Activated CD8-positive, alpha-beta memory T cell treated with anti-CD3 and anti-CD28 coated beads, Interleukin-2, amount 50 U/mL, for 4 hours (primary cell): Measurements from ENCODE around the gene TMEM91.
"Not testable (repeated sequence)": the region's sequence is repeated elsewhere in the genome, so short reads cannot be mapped to it uniquely, and the experiment has no call there.

ENCODE experiments used
- DNase-seq: peaks from one replicate; pipeline ENCODE4 v3.0.0-alpha.2; 2020

TMEM91 gene

GRCh38 chr19:41376241-41376997 is at the start of gene TMEM91:
TMEM91 (plus strand) TSS chr19:41376533; CDS start chr19:41378310, 1,777 bp downstream.
- no peak for DNase-seq

DNA sequence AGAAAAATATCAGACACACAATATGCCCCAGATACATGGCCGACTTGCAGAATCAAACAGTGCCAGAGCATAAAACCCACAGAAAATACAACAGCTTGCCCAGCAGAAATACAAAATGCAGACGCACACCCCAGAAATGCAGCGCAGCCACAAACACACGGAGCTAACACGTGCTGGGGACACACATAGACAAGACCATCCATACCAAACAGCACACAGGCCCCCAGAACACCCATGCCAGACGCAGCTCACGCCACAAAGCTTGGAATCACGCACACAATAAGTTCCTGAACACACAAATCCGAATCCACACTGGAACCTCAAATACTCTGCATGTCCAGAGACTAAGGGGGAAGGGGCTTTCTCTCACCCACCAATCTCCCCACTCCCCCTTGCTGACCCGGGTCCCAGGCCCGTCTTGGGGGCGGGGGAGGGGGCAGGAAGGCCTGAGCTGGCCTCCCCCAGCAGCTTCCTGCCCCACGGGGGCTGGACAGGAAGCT is 49.2 kb upstream of the TMEM91 start:
- no peak for DNase-seq

DNA sequence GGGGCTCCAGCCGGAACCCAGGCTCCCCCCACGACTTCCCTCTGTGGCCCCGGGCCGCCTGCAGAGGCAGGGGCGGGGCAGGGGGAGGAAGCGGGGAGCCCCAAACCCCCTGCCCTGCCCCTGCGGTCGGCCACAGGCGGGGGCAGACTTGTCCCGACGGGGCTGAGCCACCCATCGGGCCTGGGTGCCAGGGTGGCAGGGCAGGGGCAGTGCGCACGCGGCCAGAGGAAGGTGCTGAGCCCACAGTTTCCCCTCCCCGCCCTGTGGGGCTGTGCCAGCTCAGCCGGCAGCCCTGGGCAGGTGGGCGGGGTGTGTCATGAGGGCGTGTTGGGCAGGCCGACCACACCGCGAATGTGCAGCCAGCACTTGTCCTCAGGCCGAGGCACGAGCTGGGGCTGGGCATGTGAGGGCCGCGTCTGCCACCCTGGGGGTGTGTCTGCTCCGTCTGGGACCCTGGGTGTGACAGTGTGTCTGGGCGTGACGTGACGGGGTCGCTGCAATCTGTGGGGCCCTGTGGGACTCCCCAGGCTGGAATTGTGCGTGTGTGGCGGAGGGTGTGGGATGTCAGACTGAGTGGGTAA is 48.7 kb upstream of the TMEM91 start:
- peak; percentile 87 for DNase-seq

DNA sequence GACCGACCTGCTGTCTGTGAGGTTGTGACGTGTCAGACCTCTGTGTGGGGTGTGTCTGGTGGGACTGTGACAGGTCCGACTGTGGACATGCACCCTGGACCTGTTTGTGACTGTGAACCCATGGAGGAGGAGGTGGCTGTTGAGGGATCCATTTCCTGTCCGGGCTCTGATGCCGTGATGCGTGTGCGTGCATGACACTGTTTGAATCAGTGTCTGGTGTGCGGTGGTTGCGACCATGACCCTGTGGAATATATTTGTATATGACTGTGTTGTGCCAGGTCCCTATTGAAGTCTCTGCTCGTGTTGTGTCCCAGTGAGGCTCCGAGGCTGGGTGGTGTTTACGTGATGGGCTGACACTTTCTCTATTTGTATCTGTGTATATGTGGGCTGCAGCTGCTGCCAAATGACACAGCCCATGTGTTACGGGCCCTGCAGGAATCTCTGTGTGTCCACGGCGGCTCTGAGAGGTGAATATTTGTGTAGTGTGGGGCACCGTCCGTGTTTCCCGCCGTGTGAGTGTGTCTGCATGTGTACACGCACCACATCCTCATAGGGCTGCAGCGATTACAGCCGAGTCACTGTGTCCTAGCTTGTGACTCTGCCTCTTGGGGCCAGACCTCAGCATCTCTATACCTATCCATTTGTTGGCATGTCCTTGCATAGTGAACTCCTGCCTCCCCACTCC is 48.0 kb upstream of the TMEM91 start:
- no peak for DNase-seq

DNA sequence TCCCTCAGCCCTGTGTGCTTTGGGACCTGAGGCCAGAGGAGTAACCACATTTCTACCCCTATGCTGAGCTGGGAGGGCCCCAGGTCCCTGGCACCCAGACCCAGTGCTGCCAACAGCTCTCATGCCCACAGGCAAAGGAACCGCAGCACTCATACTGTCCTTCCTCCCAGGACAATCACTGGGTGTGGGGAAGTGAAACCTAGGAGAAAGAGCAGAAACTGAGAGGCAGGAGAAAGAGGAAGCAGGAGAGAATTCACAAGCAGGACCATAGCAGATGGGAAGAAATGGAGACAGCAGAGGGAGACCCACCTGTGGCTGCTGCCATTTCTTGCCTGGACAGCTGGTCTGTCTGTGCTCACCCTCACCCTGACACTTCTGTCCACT is 47.5 kb upstream of the TMEM91 start:
- no peak for DNase-seq

- no peak for DNase-seq
These were observed 45.9 kb upstream of the TMEM91 start for GRCh38 chr19:41330481-41330880.

GRCh38 chr19:41330946-41331678 is 45.2 kb upstream of the TMEM91 start:
- no peak for DNase-seq

- no peak for DNase-seq
These were observed 44.3 kb upstream of the TMEM91 start for GRCh38 chr19:41332000-41332399.

- DNase-seq = no peak
These were observed 43.9 kb upstream of the TMEM91 start for GRCh38 chr19:41332468-41332867.

- DNase-seq = no peak
These were observed 41.5 kb upstream of the TMEM91 start for GRCh38 chr19:41334793-41335192.

DNA sequence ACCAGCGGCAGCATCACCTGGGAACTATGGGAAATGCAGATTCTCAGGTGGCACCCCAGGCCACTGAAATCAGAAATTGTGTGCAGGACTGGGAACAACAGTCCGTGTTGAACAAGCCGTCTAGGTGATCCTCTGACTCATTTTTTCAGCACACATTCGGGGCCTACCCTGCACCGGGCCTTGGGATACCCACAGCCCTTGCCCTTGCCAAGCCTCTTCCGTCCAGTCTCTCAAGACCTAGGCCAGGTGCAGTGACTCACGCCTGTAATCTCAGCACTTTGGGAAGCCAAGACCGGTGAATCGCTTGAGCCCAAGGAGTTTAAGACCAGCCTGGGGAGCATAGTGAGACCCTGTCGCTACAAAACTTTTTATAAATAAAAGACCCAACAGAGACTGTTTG is 40.9 kb upstream of the TMEM91 start:
- DNase-seq = no peak

DNA sequence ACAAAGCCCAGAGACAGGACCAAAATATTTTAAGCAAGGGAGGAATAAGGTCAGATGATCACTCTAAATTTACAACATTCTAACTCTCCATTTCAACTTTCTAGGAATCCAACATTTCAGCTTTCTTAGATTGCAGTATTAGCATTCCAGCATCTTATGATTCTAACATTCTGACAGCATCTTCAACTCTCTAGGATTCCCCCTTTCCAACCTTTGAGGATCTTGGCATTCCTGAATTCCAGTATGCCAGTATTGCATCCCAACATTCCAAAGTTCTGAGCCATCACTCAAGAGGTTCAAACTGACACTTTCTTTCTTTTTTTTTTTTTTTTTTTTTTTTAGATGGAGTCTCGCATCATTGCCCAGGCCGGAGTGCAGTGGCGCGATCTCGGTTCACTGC is 36.4 kb upstream of the TMEM91 start:
- no peak for DNase-seq

- no peak for DNase-seq
These were observed 34.5 kb upstream of the TMEM91 start for GRCh38 chr19:41341669-41342490.

DNA sequence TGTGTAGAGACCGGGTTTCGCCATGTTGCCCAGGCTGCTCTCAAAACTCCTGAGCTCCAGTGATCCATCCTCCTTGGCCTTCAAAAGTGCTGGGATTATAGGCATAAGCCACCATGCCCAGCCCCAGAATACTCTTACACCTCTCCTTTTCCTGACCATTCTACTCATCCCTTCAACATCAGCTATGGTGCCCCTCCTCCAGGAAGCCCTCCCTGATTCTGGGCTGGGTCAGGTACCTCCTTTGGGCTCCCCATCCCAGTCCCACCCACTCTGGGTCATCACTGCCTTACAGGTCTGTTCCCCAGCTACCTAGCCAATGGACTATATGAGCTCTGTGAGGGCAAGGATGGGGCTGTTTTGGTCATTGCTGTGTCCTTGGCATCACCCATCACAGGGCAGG is 32.2 kb upstream of the TMEM91 start:
- DNase-seq = no peak

DNA sequence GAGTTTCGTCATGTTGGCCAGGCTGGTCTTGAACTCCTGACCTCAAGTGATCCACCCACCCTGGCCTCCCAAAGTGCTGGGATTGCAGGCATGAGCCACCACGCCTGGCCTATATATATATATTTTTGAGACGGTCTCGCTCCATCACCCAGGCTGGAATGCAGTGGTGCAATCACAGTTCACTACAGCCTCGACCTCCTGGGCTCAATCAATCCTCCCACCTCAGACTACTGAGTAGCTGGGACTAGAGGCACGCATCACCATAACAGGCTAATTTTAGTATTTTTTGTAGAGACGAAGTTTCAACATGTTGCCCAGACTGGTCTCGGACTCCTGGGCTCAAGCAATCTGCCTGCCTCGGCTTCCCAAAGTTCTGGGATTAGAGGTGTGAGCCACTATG is 29.4 kb upstream of the TMEM91 start:
- DNase-seq = not testable (repeated sequence)

GRCh38 chr19:41350735-41351338 is 25.5 kb upstream of the TMEM91 start:
- no peak for DNase-seq

DNA sequence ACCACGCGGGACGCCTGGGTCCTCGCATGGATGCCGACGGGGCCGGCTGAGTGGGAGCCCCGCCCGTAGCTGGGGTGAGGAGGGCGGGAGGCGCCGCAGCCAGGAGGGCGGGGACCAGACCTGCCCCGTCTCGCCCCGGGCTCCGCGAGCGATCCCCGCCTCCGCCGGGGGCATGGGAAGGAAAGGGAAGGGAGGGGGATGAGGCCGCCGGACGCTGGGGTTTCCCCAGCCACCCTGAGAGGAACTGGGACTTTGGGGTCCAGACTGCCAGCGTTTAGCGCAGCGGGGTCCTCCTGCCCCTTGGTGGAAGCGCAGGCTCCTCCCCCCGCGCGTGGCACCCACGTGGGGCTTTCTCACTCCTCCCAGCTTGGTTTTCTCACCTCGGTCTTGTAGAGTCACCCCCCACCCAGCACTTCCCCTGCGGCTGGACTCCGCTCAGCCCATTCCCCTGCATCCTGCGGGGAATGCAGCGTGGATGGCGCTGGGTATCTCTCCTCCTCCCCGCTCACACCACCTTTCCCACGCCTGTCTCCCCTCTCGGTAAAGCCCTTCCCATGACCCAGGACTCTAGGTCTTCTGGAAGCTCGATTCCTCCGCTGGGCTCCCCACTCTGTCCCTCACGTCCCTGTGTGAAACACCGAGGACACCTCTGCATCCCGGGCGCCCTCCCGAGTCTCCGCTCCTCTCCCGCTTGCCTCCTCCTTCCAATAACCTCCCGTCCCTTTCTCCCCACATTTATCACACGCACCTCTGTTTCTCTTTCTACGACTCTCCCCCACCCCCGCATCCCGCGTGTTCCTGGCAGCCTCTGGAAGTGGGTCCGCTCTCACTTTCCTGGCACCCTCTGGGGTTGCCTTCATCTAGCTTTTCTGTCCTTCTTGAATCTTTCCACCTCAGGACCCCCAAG is 24.7 kb upstream of the TMEM91 start:
- DNase-seq = peak; percentile 87

DNA sequence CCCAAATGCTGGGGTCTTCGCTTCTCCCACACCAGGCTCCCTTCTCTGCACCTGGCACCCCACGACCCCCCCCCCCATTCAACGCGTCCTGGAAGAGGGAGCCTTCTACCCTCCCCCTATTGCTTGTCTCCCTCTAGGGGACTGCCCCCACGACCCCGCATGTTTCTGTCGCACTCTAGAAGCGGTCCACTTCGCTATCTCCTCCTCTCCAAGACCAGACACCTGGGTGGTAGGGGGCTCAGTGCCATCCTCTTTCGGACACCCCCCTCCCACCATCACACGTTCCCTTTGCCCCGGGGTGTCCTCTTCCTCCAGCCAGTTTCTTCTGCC is 24.1 kb upstream of the TMEM91 start:
- DNase-seq = no peak

DNA sequence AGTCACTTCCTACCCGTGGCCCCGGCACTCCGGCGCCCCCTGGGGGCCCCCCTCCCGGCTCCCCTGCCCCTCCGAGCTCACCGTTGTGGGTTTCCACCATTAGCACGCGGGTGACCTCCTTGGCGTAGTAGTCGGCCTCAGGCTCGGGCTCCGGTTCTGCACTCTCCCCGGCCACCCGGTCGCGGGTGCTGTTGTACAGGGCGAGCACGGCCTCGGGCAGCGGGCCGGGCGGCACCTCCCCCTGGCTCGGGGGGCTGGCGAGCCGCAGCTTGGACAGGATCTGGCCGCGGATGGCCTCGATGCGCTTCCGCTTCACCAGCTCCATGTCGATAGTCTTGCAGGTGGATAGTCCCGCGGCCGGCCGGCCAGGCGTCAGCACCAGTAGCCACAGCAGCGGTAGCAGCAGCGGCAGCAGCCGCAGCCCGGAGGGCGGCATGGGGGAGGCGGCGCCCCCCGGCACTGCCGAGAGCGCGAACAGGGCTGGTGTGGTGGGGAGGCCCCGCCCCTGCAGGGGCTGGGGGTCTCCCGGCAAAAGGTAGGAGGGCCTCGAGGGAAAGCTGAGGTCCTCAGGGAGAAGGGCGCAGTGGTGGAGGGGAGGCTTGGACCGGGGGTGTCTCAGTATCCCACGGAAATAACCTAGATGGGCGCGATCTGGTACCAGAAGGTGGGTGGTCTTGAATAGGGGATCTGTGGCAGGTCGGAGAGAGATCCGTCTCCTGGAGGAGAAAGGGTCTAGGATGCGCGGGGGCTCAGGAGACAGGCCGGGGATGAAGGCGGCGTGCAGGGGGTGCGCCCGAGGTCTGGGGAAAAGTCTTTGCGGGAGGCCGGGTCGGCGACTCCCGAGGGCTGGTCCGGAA is 23.5 kb upstream of the TMEM91 start:
- peak; percentile 81 for DNase-seq
